Measurements from ENCODE around the gene PIGU. TPM values are rescaled to one million over a fixed set of nuclear protein-coding genes. Genes with fewer than 3 reads are reported as not detected.

The PIGU gene
- total and polyA plus RNA-seq, 8 donors, result 17.0 to 38.6 (median 30.3) TPM

- DNase-seq, result peak; percentile 94 to 98 (median 96)
- no peaks in the 10 kb centered on the region for H3K9me3 ChIP-seq
- no peaks in the 10 kb centered on the region for H3K36me3 ChIP-seq
- intact Hi-C loops (cut with DNase I), result no loop called here
- TF ChIP-seq CTCF (IDR thresholded peaks at IDR 0.05), result no peak
- H3K27me3 ChIP-seq, result no peaks in the 10 kb centered on the region
- H3K27ac ChIP-seq, result peak within 1 kb of the TSS; percentile 85 to 88
- H3K4me1 ChIP-seq, result peaks cover 0 to 14% of the 10 kb centered on the region in 2 donors
- H3K4me3 ChIP-seq, result peak within 1 kb of the TSS; percentile 69 to 87
- peak; percentile 94 for ATAC-seq
Measured at GRCh38 chr20:34558320-34559218, 118.3 kb downstream of the PIGU start, which contains the start of gene MAP1LC3A. Gene MAP1LC3A, plus strand, starts transcription at chr20:34558718. Its CDS starts 151 bp downstream, at chr20:34558869.

- intact Hi-C loops (cut with DNase I), result no loop called here
- H3K27me3 ChIP-seq, result no peaks in the 10 kb centered on the region
- peak overlapping the region; percentile 85 to 88 for H3K27ac ChIP-seq
- H3K9me3 ChIP-seq, result no peaks in the 10 kb centered on the region
- H3K36me3 ChIP-seq, result no peaks in the 10 kb centered on the region
- no peak for TF ChIP-seq CTCF (IDR thresholded peaks at IDR 0.05)
- DNase-seq (no peak), ATAC-seq (peak; percentile 6)
- peaks cover 0 to 14% of the 10 kb centered on the region in 2 donors for H3K4me1 ChIP-seq
- H3K4me3 ChIP-seq, result peak overlapping the region; percentile 69 to 87
Measured at GRCh38 chr20:34557936-34558319, 119.0 kb downstream of the PIGU start.

GRCh38 chr20:34553366-34553867, 123.5 kb downstream of the PIGU start:
- DNase-seq (peak in 1 of 4 donors; percentile 12), ATAC-seq (peak; percentile 28)
- TF ChIP-seq CTCF (IDR thresholded peaks at IDR 0.05), result no peak
- intact Hi-C loops (cut with DNase I), result no loop called here
- Histone ChIP-seq H3K27me3 (no peaks in the 10 kb centered on the region), H3K36me3 (no peaks in the 10 kb centered on the region), H3K27ac (no peak overlapping the region), H3K9me3 (no peaks in the 10 kb centered on the region), H3K4me3 (no peak overlapping the region), H3K4me1 (peaks cover 0 to 10% of the 10 kb centered on the region in 2 donors)

- intact Hi-C loops (cut with DNase I), result no loop called here
- H3K27me3 ChIP-seq, result no peaks in the 10 kb centered on the region
- H3K4me1 ChIP-seq, result peaks cover 0 to 2% of the 10 kb centered on the region in 2 donors
- no peak overlapping the region for H3K27ac ChIP-seq
- H3K9me3 ChIP-seq, result no peaks in the 10 kb centered on the region
- H3K4me3 ChIP-seq, result no peak overlapping the region
- ATAC-seq (no peak), DNase-seq (peak in 1 of 4 donors; percentile 43)
- TF ChIP-seq CTCF (IDR thresholded peaks at IDR 0.05), result no peak
- no peaks in the 10 kb centered on the region for H3K36me3 ChIP-seq
Measured at GRCh38 chr20:34552569-34552968, 124.3 kb downstream of the PIGU start.

GRCh38 chr20:34549929-34550305, 127.0 kb downstream of the PIGU start:
- no peaks in the 10 kb centered on the region for H3K36me3 ChIP-seq
- intact Hi-C loops (cut with DNase I), result no loop called here
- no peak for TF ChIP-seq CTCF (IDR thresholded peaks at IDR 0.05)
- ATAC-seq, result no peak
- DNase-seq, result peak in 1 of 4 donors; percentile 40
- H3K4me3 ChIP-seq, result no peak overlapping the region
- H3K4me1 ChIP-seq, result no peaks in the 10 kb centered on the region
- no peaks in the 10 kb centered on the region for H3K27me3 ChIP-seq
- H3K9me3 ChIP-seq, result no peaks in the 10 kb centered on the region
- no peak overlapping the region for H3K27ac ChIP-seq
